Limb (tissue), 2 donors: ENCODE results near the gene CST7.
"Not testable (repeated sequence)": the region's sequence is repeated elsewhere in the genome, so short reads cannot be mapped to it uniquely, and the experiment has no call there.

Experiments used
- DNase-seq, 2 donors: peaks; one replicate each; pipeline ENCODE4 v3.0.0-alpha.2; 2016; ENCODE audit errors: extremely low spot score in 2 of 2

CST7 gene, protein sequence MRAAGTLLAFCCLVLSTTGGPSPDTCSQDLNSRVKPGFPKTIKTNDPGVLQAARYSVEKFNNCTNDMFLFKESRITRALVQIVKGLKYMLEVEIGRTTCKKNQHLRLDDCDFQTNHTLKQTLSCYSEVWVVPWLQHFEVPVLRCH

DNA sequence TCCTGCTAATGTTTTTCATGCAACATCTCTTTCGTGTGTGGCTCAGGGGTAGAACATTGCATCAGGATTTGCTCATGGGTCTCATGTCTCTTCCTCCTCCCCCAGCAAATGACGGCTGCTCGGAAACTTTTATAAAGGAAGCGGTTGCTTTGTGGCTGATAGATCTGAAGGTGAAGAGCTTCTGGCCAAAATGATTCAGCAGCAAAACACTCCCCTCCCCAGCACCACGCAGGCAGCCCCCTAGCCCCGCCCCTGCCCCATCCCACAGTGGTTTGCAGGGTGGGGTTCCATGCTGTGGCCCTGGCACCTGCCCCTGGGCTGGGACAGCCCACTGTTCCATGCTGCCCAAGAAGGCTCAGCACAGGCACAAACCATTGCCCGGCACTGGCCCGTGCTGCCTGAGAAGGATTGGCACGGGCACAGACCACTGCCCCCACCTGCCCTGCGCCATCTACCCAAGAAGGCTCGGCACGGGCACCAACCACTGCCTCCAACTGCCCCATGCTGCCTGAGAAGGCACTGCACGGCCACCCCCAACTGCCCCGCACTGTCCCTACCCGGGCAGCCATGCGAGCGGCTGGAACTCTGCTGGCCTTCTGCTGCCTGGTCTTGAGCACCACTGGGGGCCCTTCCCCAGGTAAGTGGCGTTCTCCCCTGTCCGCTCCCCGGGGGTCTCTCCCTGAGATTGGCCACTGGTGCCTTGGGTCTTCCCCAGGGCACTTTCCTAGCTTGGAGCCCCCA is at the start of gene CST7:
Gene CST7 (plus strand): TSS at position 331 of the 741 bp plus-strand sequence. CDS start 237 bp downstream, at position 568.
- peak in 1 of 2 donors; percentile 27 for DNase-seq

DNA sequence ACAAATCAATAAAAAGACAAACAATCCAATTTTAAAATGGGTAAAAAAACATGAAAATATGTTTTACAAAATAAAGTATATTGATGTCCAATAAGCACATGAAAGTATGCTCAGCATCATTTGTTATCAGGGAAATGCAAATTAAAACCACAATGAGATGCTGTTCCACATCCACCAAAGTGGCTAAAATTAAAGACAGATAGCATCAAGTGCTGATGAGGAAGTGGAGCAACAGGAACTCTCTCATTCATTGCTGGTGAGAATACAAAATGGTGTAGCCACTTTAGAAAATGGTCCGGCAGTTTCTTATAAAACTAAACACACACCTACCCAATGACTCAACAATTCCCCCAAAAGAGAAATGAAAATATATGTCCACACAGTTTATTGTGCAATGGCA is 42.3 kb upstream of the CST7 start:
- DNase-seq: no peak

DNA sequence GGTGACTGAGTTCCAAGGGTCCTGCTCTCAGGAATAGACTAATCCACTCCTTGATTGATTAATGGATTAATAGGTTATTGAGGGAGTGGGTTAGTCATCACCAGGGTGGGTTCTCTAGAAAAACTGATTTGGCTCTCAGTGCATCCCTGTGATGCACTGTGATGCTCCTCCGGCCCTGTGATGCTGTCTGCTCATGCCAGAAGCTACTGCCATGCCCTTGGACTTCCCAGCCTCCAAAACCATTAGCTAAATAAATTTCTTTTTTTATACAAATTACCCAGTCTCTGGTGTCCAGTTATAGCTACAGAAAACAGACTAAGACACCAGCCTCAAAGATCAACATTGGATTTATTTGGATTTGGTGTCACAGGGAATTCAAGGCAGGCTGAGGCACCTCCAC is 40.4 kb upstream of the CST7 start:
- DNase-seq: no peak

DNA sequence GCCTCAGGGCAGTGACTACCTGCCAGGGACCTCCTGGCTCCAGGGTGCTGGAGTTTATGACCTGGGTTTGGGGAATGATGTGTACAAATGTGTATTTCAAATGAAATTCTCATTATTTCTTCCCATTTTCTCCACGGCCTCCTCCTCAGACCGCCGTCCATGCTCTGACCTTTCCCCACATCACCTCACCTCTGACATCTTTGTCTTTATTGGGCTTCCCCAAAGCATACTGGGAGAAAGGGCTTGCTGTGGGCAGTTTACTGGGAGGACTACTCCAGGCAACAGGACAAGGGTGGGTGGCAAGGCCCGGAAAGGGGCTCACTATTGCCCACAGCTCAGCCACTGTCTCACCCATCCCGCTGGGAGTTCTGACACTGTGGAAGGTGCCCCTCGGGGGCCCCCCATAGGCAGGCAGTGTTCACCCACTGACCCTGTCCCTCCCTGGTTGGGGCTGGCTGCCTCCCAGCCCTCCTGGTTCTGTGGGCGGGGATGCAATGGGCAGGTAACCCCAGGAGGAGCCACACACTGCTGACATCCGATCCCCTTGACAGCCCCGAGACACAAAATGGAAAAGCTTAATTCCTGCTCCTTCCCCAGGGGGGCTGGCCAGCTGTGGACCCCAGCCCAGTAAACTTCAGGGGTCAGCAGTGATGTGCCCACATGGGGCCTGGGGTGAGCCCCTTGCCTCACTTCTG is 39.8 kb upstream of the CST7 start:
- DNase-seq: no peak

DNA sequence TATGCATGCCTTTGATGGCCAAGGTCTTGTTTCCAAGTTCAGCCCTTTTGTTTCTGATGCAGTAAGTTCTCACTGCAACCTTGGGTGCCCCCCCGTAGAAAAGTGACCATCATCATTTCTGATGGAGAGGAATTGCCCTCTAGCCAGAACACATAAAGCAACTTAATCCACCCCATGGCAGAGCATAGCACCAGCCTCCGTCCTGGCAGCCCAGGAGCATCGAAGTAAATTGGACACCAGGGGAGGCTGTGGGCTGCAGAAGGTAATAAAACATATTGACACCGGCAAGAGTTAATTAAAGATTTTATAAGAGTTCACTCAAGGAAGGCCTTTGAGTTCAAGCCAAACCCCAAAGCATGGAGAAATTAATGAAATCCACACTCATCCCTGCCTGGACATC is 39.2 kb upstream of the CST7 start:
- no peak for DNase-seq

DNA sequence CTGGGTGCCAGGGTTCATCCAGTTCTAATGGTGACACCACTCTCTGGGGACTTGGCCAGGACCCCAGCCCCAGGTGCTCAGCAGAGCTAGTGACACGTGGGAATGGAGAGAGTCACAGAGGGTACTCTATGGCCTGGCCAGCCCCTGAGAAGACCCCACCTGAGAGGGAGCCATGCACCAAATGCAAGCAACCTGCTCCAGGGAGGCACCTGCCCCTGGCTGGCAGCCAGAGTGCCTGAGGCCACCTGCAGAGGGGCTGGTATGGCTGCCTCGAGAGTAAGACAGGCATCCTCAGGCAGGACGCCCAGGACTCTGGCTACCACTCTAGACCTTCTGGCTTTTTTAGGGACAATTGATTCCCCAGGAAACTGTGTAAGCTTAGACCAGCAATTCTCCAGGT is 38.6 kb upstream of the CST7 start:
- DNase-seq: no peak

DNA sequence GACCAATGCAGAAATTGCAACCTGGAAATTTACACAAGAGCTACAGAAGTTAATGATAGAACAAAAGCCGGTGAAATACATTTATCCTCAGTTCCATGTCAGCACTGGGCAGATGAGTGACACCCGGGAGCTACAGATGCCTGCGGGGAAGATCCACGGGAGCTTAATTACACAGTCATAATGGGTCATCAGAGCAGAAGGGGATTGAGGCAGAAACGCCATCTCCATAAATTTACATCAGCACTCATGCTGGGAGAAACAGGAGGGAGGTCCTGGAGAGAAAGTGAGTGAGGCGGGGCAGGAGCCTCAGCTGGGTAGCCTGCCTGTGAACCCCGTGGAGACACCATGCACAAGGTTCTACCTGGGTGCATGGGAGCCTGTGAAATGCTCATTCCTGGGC is 37.6 kb upstream of the CST7 start:
- DNase-seq: no peak

DNA sequence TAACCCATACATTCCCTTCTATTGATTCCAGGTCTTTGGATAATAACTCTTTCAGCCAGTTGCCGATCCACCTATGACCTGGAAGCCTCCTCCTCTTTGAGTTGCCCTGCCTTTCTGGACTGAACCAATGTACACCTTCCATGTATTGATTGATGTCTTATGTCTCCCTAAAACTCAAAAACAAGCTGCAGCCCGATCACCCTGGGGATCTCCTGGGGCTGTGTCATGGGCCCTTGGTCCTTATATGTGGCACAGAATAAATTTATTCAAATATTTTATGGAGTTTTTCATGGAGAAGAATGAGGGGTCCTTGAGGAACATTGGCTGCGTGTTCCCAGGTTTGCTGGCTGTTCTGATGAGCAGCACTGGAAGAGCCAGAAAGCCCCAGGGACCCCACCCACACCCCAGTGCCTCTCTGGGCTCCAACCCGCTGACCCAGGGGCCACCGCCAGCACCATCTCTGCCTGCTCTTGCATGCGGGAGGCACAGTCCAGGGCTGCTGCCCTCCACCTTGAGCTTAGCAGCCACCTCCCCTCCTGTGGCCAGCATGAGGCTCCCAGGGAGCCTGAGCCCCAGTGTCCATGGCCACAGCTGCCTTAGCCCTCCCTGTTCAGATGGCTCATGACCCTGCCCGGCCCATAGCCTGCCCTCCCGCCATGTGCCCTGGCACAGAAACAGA is 36.5 kb upstream of the CST7 start:
- peak in 1 of 2 donors; percentile 21 for DNase-seq

DNA sequence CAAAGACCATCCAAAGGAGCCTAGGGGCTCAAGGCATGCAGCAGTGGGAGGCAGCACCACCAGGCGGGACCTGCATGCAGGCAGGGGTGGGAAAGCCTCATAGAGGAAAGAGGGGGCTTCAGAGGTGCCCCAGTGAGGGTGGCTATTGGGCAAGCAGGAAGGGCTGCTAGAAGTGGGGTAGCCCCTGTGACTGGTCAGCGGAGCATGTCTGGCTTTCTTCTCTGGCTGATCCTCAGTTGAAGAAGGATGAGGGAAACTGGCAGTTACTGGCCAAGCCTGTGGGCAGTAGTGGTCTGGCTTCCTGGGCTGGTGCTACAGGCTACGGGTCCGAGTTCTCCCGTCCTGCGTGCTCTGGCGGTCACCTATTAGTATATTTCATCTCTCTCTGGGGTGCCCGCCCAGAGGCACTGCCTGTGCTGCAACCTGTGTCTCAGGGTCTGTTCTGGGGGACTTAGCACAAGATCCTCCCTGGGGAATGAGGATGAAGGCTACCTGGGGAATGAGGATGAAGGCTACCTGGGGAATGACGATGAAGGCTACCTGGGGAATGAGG is 35.9 kb upstream of the CST7 start:
- no peak for DNase-seq

DNA sequence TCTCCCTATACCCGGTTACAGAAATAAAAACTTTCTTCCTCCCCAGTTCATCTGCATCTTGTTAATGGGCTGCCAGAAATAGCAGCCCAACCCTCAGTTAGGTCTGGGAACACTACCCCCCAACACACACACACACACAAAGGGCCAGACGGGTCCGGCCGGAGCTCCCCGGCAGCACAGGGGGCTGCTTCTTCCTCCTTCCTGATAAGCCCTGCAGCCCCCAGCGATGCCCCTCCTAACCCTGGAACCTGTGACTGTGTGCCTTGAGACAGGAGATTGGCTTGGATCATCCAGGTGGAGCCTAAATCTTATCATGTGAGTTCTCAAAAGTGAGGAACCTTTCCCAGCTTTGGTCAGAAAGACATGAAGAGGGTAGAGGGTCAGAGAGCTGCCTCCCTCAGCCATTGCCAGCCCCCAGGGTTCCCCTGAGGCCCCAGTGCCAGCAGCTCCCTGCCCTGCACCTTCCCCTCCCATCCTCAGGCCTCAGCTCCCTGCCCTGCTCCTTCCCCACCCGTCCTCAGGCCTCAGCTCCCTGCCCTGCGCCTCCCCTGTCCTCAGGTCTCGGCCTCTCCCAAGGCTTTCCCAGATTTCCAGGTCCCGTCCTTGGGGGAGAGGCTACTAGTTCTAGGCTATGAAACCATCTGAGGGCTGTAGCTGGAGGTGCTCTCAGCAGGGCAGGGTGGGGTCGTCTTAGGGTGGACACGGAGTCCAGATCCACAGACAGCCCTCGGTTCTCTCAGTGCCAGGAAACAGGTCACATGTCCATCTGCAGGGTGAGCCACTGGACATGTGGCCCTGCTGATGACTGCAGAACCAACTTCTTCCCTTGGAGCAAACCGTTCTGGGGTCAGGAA is 34.5 kb upstream of the CST7 start:
- no peak for DNase-seq

DNA sequence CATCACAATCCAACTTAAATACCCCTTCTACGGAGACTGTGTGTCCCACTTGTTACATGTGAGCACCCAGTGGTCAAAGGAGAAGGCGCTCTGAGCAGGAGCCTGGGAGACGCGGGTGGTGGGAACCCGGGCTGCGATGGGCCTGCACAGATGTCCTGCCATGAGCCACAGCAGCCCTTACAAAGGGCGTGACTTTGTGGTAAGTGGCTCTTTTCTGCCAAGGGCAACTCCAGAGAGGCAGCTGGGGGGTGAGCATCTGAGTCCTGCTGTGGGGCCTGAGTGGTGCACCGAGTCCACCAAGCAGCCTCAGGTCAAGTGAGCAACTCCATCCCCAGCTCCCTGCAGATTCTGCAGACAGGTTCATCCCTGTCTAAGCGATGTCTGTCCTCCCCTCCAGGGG is 33.6 kb upstream of the CST7 start:
- DNase-seq: no peak

DNA sequence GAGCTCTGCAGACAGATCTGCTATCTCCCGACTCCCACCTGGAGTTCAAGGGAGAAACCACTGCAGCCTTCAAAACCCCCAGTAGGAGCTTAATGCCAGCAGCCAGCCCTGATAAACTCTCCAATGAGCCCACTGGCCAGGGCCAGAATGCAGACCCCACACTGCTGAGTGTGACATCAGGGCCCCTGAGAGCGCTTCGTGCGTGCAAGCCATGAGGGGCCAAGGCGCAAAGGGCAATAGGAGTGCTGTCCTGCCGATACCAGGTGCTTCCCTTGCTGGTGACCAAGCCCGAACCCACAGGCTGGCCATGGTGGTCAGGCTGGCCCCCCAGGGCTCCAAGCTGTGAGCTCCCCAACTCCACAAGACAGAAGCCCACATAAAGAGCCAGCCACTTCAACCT is 33.2 kb upstream of the CST7 start:
- no peak for DNase-seq

DNA sequence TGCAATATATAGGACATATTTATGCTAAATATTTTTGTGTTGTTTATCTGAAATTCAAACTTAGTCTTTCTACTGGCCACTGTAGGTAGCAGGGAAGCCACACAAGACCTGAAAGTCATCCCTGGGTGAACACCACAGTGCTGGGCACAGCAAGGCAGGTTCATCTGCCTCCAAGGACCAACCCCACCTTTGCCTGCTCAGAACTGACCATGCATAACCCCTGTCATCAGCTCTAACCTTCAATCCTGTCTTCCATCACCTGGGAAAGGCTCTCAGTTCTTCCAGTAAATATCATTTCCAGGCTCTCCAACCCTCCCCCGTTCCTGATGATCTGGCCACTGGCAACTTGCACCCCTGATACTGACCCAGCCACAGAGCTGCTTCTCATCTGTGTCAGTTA is 32.7 kb upstream of the CST7 start:
- no peak for DNase-seq

DNA sequence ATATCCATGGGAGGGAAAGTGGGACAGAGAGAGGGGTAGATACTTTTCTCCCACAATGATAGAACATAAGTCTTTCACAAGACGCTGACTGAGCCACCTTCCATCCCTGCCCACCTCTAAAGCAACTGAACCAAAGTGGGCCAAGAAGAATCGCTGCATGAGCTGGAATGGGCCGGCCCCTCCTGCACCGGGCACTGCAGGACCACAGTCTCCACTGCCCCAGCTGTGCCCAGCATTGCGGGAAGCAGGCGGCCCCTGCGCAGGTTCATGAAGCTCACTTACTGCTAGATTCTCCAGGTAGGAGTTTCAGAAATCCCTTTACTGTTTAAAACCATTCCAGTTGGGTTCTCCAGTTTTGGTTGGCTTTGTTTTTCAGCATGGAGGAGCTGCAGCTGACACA is 32.0 kb upstream of the CST7 start:
- no peak for DNase-seq

DNA sequence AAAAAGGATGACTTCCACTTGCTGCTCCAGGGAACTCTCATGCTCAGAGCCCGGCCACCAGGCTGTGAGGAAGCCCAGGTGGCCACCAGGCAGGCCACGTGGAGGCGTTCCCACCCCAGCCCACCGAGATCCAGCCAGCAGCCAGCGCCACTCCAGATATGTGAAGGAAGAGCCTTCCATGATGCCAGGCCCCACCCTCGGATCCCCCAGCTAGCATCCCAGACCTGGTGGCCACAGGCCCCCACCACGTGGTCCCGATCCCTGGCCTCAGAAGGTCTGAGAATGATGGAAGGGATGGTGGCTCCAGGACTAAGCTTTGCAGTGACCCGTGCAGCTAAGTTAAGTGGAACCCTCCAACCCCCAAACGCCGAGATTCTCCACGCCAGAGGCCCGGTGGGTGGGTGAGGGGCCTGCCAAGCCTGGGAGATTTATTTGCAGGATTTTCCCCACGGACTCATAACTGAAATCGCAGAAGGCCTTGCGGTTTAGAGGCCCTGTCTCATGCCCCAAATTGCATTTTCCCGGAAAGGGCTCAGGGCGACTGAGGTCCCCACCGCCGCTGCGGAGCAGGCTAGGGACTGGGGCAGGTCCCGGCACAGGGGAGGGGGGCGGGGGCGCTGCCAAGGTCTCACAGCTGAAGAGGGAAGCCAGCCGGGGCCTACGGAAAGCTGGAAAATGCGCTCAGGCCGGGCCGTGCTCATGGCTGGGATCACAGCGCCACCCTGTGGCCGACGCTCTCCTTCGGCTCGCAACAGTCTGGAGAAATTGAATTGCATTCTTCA is 31.1 kb upstream of the CST7 start:
- peak; percentile 87 to 89 for DNase-seq

DNA sequence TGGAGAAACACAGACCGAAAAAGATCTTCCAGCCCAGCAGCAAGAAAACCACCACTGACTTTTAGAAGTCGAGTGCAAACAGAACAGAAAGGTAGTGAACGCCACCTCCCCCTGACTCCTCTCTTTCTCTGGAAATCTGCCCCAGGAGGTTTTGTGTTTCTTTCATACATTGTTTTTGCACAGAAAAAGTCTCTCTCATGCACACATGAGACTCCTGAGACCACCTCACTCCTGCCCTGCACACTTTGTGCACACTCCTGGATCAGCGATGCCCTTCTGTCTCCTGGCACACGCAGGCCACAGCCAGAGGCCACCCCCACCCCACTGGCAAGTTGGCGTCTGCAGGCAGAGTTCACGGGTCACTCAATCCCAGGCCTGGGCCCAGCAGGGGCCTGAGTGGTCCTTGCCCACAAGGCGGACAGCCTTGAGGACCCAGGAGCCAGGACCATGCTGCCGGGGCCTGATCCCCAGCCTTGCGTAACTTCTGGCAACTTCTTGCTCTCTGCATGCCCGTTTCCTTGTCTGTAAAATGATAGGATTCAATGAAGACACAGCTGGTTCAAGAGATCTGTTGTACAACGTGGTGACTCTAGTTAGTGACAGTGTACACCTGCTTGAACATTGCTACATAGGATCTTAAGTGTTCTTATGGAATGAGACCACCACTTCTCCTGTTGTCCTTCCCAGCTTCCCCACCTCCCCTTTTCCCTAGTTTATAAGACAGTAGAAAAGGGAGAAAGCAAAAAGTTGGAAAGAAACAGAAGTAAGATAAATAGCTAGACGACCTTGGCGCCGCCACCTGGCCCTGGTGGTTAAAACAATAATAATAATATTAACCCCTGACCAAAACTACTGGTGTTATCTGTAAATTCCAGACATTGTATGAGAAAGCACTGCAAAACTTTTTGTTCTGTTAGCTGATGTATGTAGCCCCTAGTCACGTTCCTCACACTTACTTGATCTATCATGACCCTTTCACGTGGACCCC is 30.2 kb upstream of the CST7 start:
- no peak for DNase-seq

DNA sequence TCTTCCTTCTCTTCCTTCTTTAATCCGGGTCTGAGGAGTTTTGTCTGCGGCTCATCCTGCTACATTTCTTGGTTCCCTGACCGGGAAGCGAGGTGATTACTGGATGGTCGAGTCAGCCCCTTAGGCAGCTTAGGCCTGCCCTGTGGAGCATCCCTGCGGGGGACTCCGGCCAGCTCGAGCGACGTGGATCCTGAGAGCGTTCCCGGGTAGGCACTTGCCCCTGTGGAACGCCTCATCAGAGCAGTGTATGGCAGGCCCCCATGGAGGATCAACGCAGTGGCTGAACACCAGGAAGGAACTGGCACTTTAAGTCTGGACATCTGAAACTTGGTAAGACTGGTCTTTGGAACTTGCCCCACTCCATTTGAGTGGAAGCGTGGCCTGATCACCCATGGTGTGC is 29.4 kb upstream of the CST7 start:
- DNase-seq: not testable (repeated sequence)

DNA sequence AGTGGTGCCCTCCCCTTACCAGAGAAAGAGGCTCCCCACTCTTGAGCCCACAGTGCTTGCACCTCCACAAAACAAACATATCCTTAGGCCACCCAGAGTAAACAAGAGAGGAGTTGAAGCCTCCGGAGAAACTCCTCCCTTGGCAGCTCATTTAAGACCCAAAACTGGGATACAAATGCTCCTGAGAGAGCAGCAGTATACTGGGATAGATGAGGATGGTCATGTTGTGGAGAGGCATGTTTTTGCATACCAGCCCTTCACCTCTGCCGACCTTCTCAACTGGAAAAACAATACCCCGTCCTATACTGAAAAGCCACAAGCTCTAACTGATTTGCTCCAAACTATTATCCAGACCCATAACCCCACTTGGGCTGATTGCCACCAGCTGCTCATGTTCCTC is 28.4 kb upstream of the CST7 start:
- DNase-seq: not testable (repeated sequence)

DNA sequence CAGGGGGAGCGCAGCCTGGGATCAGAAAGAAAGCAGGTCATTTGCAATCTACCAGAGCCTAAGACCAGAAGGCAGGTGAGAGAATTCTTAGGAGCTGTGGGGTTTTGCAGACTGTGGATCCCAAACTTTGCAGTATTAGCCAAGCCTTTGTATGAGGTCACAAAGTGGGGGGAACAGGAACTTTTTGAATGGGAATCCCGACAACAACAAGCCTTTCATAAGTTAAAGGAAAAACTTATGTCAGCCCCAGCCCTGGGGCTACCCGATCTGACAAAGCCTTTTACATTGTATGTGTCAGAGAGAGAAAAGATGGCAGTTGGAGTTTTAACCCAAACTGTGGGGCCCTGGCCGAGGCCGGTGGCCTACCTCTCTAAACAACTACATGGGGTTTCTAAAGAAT is 19.8 kb upstream of the CST7 start:
- DNase-seq: not testable (repeated sequence)
